Islet precursor cell (in vitro differentiated cells): ENCODE measurements around the gene GALNT2.
A peak's percentile ranks its signal among the peaks of the same experiment; 100 is the strongest.

Experiments used
- DNase-seq: peaks from one replicate; pipeline ENCODE4 v3.0.0-alpha.2; 2018

The GALNT2 gene

DNA sequence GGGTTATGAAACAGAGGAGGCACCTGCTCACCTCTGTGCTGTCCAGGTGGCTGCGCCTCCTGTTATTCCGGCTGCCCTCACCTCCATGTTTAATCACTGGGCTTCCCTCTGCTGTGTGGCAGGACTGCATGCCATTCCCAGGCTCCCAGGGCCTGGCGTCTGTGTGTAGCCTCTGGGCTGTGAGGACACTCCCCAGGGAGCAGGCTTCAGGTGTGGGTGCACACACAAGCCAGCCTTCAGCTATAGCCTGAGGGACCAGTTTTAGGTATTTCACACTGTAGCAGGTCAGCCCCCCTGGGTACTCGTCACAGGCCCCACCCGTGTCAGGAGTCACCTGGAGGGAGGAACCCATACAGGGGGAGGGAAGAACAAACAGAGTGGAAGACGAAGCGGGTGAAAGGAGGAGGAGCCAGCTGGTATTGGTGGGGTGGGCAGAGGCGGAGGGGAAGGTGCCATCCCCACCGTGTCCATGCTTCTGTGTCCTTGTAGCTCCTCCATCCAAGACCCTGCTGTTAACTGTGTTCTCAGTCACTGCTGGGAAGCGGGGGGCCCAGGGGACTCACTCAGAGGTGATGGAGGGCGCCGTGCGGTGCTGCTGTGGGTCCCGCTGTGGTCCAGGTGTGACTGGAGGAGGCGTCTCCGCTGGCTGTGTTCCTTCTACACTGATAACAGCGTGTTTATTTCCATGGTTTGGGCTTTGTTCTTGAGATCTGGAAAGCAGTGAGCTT, 200.5 kb downstream of the GALNT2 start:
- peak; percentile 72 for DNase-seq

DNA sequence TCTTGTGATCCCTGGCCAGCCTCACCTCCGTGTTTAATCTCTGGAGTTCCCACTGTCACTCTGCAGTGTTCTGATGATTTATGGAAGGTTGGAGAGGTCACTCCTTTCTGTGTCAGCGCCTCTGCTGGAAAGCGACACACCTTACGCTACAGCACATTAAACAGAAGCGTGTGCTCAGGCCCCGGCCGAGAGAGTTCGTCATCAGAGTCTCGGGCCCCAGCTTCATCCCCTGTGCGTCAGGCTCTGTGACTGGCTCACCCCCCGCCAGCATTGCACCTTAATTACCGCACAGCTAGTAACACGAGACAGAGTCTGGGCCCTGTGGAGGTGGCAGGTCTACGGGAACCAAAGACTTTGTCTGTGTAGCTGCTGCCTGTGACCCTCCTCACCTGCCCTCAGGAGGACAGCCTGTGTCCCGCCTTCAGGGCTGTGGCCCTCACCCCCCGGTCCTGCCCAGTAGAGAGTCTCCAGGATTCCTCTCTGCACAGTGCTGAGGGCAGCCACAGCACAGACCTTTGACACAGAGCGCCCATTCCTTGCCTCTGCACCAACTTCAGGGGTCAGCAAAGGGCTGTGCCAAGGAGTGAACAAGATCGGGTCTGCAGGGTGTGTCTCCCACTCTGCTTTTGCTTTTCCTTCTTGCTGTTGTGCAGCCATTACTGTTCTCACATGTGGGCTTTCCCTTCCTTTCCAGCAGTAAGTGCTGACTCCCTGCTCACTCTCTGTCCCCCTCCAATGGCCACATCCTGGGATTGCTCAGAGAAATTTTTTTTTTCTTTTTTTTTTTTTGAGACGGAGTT, 201.5 kb downstream of the GALNT2 start:
- peak; percentile 75 for DNase-seq

DNA sequence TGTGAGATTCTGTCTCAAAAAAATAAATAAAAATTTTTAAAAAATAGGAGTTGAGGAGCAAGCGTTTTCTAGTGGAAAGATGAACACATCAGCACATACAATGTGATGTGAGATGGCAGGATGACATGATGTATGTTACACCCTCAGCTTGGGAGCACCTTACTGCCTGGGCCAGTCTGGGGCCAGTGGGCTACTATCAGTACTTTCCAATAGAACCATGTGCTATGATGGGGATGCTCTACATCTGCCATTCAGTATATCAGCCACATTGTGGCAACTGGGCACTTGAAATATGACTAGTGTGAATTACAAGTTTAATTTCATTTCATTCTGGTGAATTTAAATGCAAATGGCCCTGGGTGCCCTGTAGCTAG, 203.1 kb downstream of the GALNT2 start:
- peak; percentile 5 for DNase-seq

DNA sequence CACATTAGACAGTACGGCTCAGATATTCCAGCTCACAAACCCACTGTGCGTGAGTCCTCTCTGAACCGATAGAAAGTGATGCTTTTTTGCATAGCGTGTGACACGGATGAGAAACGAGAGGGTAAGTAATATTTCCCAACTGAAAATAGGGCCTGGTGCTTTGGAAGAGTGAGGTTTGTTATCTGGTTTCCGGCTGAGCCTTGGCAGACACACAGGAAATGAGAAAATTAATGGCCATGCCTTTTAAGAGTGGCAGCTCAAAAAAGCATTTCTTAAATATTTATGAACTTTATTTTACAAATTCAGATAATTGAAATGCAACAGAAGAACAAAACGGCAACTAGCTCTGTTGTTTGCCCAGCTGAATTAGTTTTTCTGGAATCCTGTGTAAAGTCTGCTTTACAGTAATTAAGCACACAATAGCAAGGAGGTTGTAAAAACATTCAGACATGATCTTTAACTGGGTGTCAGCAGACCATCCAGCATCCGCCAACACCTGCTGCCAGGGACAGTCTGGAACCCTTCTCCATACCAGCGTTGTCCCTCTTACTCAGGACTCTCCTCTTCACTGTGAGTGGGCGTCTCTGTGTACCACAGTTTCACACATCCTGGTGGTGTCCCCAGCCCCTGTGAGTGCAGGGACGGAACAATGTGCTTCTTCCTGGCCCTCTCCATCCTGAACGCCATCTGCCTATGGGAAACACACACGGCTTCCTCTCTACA, 203.7 kb downstream of the GALNT2 start:
- no peak for DNase-seq

DNA sequence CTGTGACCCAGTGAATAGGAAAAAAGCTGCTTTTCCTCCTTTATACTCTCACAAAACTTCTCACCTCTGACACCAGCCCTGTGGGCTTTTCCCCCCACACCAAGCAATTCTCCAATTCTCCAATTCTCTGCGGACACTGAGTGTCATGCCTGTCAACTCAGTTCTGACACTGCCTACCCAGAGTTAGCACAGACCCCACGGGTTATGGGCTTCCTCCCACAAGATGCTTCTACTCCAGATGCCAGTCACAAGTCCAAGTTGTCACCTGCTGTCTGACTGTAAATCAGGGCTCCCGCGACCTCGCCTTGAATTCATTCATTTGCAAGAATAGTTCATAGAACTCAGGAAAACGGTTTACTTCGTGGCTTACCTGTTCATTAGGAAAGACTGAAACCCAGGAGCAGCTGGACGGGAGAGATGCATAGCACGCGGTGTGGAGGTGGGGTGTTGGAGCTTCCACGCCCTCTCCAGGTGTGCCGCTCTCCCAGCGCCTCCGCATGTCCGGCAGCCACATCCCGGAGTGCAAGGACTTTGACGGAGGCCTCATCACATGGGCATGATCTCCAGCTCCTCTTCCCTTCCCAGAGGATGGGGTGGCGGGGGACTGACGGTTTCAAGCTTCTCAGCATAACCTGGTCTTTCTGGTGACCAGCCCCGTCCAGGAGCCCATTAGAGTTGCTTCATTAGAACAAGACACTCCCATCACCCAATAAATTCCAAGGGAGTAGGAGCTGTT, 204.4 kb downstream of the GALNT2 start:
- no peak for DNase-seq

DNA sequence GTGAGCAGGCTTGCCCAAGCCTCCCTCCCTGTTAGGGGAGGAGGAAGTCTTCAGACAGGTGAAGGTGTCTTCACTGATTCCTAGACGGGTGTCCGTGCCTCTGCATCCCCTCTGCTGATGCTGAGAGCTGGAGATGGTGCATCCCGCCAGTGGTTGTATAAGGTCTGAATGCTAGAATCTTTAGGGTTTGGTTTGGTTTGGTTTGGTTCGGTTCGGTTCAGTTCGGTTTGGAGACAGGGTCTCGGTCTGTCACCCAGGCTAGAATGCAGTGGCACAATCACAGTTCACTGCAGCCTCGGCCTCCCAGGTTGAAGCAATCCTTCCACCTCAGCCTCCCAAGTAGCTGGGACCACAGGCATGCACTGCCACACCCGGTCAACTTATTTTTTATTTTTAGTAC, 205.5 kb downstream of the GALNT2 start:
- DNase-seq = peak; percentile 30

DNA sequence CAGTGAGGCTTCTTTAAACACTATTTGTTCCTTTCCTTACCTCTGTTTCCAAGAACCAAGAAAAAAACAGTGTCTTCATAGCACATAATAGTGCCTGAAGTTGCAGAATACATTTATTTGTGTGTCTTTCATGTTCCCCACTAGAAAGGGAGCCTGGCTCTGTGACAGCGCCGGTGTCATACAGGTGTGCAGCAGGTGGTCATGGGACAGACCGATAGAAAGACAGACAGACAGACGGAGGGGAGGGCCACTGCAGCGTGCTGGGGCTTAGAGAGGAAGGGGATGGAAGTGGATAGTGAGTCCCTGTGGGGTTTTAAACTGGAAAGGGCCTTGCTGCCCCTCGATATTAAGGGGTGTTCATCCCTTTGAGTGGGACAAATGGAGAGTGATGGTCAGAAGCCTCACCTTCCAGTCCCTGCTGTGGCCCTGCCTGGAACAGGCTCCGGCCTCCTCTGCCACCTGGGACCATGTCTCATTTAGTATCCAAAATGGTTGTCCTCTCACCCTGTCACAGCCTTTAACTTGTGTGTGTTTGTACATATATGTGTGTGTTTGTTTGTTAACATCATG, 206.2 kb downstream of the GALNT2 start:
- peak; percentile 35 for DNase-seq

DNA sequence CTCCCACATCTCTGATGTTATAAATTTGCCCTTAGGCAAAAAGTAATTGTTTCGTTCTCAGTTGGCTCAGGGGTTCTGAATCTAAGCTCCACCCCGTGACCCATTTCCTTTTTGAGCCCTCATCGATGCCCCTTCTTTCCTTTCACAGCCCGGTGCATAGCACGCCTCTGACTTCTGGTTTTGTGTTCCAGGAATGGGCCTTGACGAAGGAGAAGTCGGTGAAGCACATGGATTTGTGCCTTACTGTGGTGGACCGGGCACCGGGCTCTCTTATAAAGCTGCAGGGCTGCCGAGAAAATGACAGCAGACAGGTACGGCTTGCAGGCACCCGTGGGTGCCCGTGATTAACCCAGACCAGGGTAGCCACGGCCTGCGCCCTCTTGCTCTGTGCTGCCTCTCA, 207.2 kb downstream of the GALNT2 start:
- DNase-seq = peak; percentile 40

DNA sequence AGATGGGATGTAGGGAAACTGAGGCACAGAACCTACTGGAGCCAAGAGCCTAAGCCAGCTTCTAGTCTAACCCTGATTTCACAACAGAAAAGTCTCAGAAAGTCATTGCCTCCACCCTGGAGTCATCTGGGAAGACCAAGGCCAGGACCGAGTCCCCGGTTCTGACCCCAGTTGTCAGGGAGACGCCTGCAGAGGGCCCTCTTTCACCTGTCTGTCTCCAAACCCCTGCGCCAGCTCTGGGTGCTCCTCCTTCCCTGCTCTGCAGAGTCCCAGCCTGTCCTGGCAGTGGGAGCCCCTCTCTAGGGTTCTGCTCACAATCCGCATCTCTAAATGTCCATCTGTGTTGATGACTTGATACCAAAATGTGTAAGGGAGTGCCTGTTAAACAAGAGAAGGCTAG, 209.4 kb downstream of the GALNT2 start:
- peak; percentile 41 for DNase-seq

DNA sequence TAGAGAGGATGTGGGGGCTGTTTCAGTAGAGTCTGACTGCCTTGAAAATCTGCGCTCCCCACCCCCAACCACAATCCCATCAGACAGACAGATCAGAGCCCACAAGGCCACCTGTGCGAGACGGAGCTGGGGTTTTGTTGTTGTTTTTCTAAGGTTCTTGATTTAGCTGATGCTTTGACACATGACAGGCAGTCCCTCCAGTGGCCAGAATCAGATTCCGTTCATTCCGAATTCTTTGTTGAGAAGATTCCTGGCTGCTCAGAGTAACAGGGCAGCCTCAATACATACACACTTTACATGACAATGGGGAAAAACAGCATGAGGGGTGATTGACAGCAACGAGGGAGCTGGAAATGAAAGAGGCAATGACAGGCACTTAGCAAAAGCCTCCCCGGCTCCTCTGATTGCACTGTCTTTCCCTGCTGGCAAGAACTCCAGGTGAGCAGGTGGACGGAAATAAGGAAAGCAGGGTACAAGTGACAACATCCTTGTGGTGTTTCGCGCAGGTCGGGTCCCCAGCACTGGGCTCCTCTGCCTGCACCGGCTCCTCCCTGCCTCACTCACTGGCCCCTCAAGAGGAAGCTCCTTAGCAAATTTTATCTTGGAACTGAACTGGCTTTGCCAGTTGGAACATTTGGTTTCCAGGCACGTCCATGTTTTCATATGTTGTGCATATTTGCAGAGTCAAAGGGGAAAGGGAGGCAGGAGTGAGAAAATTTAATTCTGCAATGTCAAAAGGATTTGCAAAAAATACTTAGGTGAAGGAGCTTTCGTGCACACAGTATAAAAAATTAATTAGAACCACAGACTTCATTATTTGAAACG, 210.4 kb downstream of the GALNT2 start:
- peak; percentile 63 for DNase-seq

DNA sequence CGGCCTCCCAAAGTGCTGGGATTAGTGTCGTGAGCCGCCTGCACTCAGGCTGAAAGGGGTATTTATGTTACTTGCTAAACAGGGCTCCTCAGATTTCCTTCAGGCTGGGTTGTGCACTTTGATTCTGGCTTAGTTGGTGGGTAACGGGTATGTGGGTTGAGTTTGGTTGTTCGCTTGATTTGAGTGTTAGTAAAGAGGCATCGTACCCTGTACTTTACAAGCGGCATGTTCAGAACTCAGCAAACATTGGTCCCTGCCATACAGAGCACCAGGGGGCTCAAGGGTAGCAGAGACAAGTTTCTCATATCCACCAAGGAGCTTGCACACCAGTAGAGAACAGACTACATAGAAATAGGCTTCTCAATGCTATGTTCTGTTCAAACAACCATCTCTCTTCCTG, 211.3 kb downstream of the GALNT2 start:
- peak; percentile 2 for DNase-seq

DNA sequence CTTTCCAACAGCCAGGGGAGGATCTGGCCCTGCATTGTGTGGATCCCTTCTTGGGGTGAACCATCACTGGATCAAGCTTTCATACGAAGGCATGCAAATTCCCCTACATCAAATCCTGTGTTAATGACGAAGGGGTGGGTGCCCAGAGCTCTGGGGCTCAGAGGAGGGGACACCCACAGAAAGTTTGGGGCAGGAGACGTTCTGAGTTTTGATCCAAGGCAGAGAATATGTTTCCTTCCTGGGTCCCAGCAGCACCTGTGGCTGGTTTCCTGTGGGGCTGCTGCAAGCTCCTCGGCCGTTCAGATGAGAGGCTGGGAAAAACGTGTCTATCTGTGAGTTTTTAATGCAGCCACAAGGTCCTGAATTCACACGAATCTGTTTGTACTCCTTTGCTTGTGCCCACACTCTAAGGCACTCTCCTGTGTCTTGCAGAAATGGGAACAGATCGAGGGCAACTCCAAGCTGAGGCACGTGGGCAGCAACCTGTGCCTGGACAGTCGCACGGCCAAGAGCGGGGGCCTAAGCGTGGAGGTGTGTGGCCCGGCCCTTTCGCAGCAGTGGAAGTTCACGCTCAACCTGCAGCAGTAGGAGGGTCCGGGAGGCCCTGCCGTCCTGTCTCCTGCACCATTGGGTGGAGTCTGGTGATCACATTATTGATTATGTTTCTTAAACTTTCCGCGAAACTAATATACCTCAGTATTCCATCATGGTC, 212.0 kb downstream of the GALNT2 start:
- no peak for DNase-seq

DNA sequence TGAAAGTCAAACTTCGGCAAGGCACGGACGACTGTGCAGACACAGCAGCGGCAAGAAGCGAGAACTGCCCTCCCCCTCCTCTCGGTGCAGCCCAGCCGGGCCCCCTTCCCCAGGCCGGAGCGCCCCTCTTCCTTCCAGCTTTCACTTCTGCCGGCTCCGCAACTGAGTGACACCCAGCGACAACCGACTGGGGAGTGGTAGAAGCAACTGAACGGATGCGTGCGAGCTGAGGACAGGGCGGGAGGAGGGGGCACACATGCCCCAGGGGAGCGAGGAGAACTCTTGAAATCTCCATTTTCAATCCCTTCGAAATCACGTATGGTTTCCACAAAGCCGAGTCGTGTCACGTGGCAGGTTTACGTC, 212.5 kb downstream of the GALNT2 start:
- no peak for DNase-seq

DNA sequence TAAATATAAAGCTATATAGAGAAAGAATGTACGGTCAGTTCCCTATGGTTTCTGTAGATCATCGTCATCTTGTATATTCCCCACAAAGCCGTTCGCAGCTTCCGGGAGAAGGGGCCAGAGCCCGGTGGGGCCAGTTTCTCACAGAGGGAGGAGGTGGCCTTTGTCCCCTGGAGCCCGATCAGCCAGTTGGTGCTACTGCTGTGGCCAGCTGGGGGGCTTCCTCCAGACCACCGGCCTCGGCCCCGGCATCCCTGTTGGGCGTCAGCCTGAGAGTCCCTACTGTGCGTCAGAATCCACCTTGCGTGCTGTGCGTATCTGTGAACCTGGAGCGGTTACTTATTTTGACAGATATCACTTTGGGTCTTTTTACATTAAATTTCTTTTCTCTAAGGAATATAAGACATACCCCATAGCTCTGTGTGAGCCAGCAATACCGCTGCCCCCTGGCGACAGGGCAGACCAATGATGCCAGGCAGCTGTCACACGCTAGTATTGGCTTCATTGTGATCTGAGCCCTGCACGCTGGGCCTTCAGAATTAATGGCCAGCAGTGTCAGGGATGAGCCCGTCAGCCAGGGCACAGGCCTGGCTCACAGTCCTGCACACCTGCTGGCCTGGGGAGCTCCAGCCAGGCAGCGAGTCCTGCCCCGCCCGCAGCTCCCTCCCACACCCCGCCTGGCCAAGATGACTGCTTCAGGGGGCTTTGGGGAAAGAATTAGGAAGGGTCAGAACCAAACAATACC, 213.2 kb downstream of the GALNT2 start:
- peak; percentile 43 for DNase-seq

DNA sequence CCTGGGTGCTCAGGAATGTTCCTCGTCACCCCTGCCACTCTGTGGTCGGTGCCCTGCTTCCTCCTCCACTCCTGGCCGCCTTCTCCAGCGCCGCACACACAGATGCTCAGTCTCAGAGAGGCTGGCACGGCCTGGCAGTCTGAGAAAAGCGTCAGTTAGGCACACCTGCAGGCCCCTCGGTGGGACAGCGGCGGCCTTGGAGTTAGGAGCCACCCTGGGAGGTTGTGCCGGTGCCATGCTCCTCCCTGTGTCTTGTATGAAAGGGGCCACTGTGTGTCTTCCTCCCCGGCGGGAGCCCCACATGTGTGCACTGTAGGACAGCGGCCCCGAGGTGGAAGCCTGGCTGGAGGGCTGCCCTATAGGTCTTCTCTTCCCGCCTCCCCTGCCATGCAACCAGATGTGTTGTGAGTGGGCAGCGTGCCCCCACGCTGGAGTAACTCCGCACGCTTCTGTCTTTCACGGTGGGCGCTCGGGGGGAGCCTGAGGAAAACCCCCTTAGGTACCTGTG, 213.9 kb downstream of the GALNT2 start:
- no peak for DNase-seq

DNA sequence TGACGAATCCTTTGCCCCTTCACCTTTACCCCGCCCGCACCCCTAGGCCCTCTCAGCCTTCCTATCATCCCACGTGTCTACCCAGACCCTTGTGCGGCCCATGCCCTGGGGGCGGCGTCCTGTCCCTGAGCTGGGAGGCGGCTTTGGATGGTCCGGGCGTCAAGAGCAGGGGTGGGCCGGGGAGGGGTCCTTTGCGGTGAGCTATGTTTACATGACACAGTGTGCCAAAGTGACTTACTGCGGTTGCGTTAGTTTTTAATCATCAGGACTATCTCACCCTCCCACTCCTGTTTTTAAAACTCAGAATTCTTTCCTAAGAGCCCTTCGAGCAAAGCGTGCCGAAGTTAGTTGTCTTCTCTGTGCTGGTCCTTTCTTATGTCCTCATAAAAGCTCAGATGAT, 214.5 kb downstream of the GALNT2 start:
- DNase-seq = no peak

DNA sequence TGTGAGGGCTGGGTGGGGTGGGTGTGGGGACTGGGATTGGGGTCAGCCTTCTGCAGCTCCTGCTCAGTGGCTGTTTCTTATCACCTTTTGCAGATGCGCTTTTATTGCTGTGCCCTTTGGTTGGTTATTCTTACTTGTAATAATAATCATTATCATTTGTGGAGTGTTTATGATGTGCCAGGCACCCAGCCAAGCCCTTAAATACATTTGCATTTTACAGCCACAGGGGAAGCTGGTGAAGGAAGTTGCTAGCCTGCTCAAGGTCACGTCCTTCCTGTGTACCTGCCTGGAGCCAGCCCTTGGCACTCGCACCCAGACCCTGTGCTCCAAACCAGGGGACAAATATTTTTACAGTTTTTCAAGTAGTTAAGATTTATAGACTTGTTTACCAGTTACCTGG, 215.1 kb downstream of the GALNT2 start:
- no peak for DNase-seq

DNA sequence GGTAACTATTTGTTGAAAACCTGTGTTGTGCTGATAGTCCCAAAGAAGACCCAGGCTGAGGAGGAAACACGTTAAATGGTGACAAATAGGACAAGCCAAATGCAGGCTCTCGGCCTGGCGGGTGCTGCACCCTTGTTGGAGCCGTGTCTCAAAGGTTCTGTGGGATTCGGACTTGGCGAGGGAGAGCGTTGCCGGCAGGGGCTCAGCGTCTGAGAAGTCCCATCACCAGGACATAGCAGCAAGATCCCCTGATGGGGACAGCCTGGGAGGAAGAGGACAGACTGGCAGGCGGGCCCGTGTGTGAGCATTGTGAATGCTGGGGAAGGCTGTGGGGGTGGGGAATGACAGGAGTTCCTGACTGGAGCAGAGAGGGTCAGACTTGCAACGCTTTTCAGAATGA, 216.6 kb downstream of the GALNT2 start:
- no peak for DNase-seq

DNA sequence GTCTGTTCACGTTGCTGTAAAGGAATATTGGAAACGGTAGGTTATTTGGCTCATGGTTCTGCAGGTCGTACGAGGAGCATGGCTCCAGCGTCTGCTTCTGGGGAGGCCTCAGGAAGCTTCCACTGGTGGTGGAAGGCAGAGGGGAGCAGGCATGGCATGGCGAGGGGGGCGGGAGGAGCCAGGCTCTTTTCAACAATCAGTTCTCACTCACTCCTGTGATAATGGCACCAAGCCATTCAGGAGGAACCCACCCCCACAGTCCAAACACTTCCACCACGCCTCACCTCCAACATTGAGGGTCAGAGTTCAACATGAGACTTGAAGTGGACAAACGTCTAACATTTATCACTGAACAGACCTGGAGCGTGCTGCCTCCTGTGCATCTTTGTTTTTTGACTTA, 217.9 kb downstream of the GALNT2 start:
- DNase-seq = no peak

DNA sequence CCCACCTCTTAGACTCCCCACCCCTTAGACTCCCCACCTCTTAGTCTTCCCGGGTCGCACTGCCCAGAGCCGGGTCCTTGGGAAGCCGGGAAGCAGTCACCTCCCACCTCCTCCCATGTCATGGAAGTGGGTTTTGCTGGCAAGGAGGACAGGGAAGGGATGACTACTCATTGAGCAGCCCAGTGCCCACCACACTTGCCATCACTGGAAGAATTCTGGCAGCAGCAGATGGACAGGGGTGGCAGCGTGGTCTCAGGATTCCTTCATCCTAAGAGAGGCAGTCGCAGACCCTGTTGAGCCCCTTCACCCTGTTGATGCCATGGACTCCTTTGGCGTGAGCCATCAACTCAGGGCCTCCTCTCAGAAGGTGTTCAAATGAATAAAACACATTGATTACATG, 218.3 kb downstream of the GALNT2 start:
- DNase-seq = no peak
